NCI-H2029 (cell line): Measurements from ENCODE around the gene NPBWR2.
"Not testable (repeated sequence)": the region's sequence is repeated elsewhere in the genome, so short reads cannot be mapped to it uniquely, and the experiment has no call there.

Source experiments
- DNase-seq: peaks from one replicate; lab custom pipeline; 2025; lab: John Stamatoyannopoulos, UW

The NPBWR2 gene

GRCh38 chr20:64119301-64119680 lies 11.9 kb upstream of the NPBWR2 start:
- no peak for DNase-seq

GRCh38 chr20:64117432-64117777 lies 10.0 kb upstream of the NPBWR2 start:
- DNase-seq = not testable (repeated sequence)

- DNase-seq = no peak
These were observed 9.4 kb upstream of the NPBWR2 start for GRCh38 chr20:64116541-64117431.

GRCh38 chr20:64116016-64116415 lies 8.7 kb upstream of the NPBWR2 start:
- no peak for DNase-seq

GRCh38 chr20:64115171-64115911 lies 8.0 kb upstream of the NPBWR2 start:
- DNase-seq = no peak

GRCh38 chr20:64114356-64114971 lies 7.1 kb upstream of the NPBWR2 start:
- DNase-seq = no peak

- DNase-seq = no peak
These were observed 6.5 kb upstream of the NPBWR2 start for GRCh38 chr20:64113796-64114355.

GRCh38 chr20:64113444-64113775 lies 6.0 kb upstream of the NPBWR2 start:
- DNase-seq = no peak

GRCh38 chr20:64112691-64113443 lies 5.5 kb upstream of the NPBWR2 start:
- DNase-seq = no peak

- DNase-seq = no peak
These were observed 4.7 kb upstream of the NPBWR2 start for GRCh38 chr20:64111841-64112641.

GRCh38 chr20:64110411-64111068 lies 3.2 kb upstream of the NPBWR2 start:
- no peak for DNase-seq

- no peak for DNase-seq
These were observed 2.5 kb upstream of the NPBWR2 start for GRCh38 chr20:64109831-64110391.

GRCh38 chr20:64108731-64109681 lies 1.6 kb upstream of the NPBWR2 start:
- DNase-seq = no peak

- DNase-seq = no peak
These were observed 532 bp upstream of the NPBWR2 start for GRCh38 chr20:64107736-64108457.

- no peak for DNase-seq
These were observed 867 bp downstream of the NPBWR2 start for GRCh38 chr20:64106435-64106961.

- DNase-seq = no peak
These were observed 1.4 kb downstream of the NPBWR2 start for GRCh38 chr20:64105846-64106434.

GRCh38 chr20:64104667-64105451 lies 2.5 kb downstream of the NPBWR2 start:
- no peak for DNase-seq
